ENCODE data around the gene KDM8. TPM values are rescaled to one million over a fixed set of nuclear protein-coding genes. Genes with fewer than 3 reads are reported as not detected.
A peak's percentile ranks its signal among the peaks of the same experiment; 100 is the strongest.

Gene KDM8
- polyA plus RNA-seq, 3 donors = 0.40 to 3.3 (median 1.5) TPM

- peaks cover 6 to 14% of the 10 kb centered on the region in 2 donors for H3K4me1 ChIP-seq (ENCODE audit: control insufficient read depth in 1 of 2, insufficient read depth in 2 of 2, low read length in 2 of 2)
- TF ChIP-seq, protein P1, sequence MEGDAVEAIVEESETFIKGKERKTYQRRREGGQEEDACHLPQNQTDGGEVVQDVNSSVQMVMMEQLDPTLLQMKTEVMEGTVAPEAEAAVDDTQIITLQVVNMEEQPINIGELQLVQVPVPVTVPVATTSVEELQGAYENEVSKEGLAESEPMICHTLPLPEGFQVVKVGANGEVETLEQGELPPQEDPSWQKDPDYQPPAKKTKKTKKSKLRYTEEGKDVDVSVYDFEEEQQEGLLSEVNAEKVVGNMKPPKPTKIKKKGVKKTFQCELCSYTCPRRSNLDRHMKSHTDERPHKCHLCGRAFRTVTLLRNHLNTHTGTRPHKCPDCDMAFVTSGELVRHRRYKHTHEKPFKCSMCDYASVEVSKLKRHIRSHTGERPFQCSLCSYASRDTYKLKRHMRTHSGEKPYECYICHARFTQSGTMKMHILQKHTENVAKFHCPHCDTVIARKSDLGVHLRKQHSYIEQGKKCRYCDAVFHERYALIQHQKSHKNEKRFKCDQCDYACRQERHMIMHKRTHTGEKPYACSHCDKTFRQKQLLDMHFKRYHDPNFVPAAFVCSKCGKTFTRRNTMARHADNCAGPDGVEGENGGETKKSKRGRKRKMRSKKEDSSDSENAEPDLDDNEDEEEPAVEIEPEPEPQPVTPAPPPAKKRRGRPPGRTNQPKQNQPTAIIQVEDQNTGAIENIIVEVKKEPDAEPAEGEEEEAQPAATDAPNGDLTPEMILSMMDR (IDR thresholded peaks at IDR 0.05) = no peak
- H3K79me2 ChIP-seq (ENCODE audit: insufficient read depth, low read length) = no peaks in the 10 kb centered on the region
- H3K4me3 ChIP-seq (replicated peaks in 1 of 3; ENCODE audit: low read depth in 2 of 3, low read length in 3 of 3) = no peak overlapping the region
- intact Hi-C loops (cut with micrococcal nuclease) = loop anchor here in 1 of 2 donors (5.0 kb wide), 1 partner anchor 198 kb away; no protein-coding TSS in a partner anchor
- no peaks in the 10 kb centered on the region for H4K20me1 ChIP-seq (ENCODE audit: insufficient read depth, low read length)
- no peaks in the 10 kb centered on the region for H3K36me3 ChIP-seq (replicated peaks in 1 of 2; ENCODE audit: control insufficient read depth in 1 of 2, insufficient read depth in 2 of 2, low read length in 2 of 2)
- H3K9me3 ChIP-seq (replicated peaks in 1 of 2; ENCODE audit: control insufficient read depth in 1 of 2, insufficient read depth in 1 of 2, low read length in 2 of 2) = peaks cover 4 to 5% of the 10 kb centered on the region in 2 donors
- no peak overlapping the region for H3K27ac ChIP-seq (ENCODE audit: low read depth in 1 of 2, low read length in 2 of 2)
- Mint-ChIP-seq H3K36me3 (no peaks in the 10 kb centered on the region), H3K4me1 (peaks cover 15% of the 10 kb centered on the region), H3K9me3 (peaks cover 3 to 9% (median 7%) of the 10 kb centered on the region in 7 donors), H3K27me3 (ENCODE audit: low read depth in 3 of 3) (peaks cover 2 to 13% (median 12%) of the 10 kb centered on the region in 3 donors), H3K27ac (peak overlapping the region in 1 of 7 donors; percentile 62), H3K4me3 (no peak overlapping the region)
- no peak overlapping the region for H2AFZ ChIP-seq (ENCODE audit: insufficient read depth, low read depth, low read length, poor library complexity, severe bottlenecking)
- WGBS (ENCODE audit: insufficient coverage) = no CpG with 5 or more reads among the region's 6 CpGs
- DNase-seq = no peak
- no peak overlapping the region for H3K9ac ChIP-seq (ENCODE audit: insufficient read depth, low read length, poor library complexity, severe bottlenecking)
- no peak overlapping the region for H3K4me2 ChIP-seq (replicated peaks; ENCODE audit: extremely low read depth, low read length, poor library complexity, severe bottlenecking)
- H3K27me3 ChIP-seq (ENCODE audit: control insufficient read depth in 2 of 2, insufficient read depth in 2 of 2, low read length in 2 of 2) = peaks cover 3% of the 10 kb centered on the region in 2 donors
Observed at GRCh38 chr16:27174798-27175197, 28.5 kb upstream of the KDM8 start.

- peaks cover 4 to 5% of the 10 kb centered on the region in 2 donors for H3K9me3 ChIP-seq (replicated peaks in 1 of 2; ENCODE audit: control insufficient read depth in 1 of 2, insufficient read depth in 1 of 2, low read length in 2 of 2)
- 100% methylated on average over 2 of the region's 8 CpGs for WGBS (ENCODE audit: insufficient coverage)
- peaks cover 3% of the 10 kb centered on the region in 2 donors for H3K27me3 ChIP-seq (ENCODE audit: control insufficient read depth in 2 of 2, insufficient read depth in 2 of 2, low read length in 2 of 2)
- no peak overlapping the region for H3K4me3 ChIP-seq (replicated peaks in 1 of 3; ENCODE audit: low read depth in 2 of 3, low read length in 3 of 3)
- Mint-ChIP-seq H3K9me3 (peaks cover 3 to 9% (median 7%) of the 10 kb centered on the region in 7 donors), H3K27me3 (ENCODE audit: low read depth in 3 of 3) (peaks cover 2 to 13% (median 12%) of the 10 kb centered on the region in 3 donors), H3K27ac (no peak overlapping the region), H3K4me1 (peaks cover 14% of the 10 kb centered on the region), H3K36me3 (no peaks in the 10 kb centered on the region), H3K4me3 (no peak overlapping the region)
- TF ChIP-seq, protein P1 (IDR thresholded peaks at IDR 0.05) = no peak
- no peak overlapping the region for H3K9ac ChIP-seq (ENCODE audit: insufficient read depth, low read length, poor library complexity, severe bottlenecking)
- no peak overlapping the region for H2AFZ ChIP-seq (ENCODE audit: insufficient read depth, low read depth, low read length, poor library complexity, severe bottlenecking)
- no peak overlapping the region for H3K27ac ChIP-seq (ENCODE audit: low read depth in 1 of 2, low read length in 2 of 2)
- no peak overlapping the region for H3K4me2 ChIP-seq (replicated peaks; ENCODE audit: extremely low read depth, low read length, poor library complexity, severe bottlenecking)
- H3K36me3 ChIP-seq (replicated peaks in 1 of 2; ENCODE audit: control insufficient read depth in 1 of 2, insufficient read depth in 2 of 2, low read length in 2 of 2) = no peaks in the 10 kb centered on the region
- intact Hi-C loops (cut with micrococcal nuclease) = loop anchor here in 1 of 2 donors (5.0 kb wide), 1 partner anchor 196 kb away; no protein-coding TSS in a partner anchor
- H3K79me2 ChIP-seq (ENCODE audit: insufficient read depth, low read length) = no peaks in the 10 kb centered on the region
- no peaks in the 10 kb centered on the region for H4K20me1 ChIP-seq (ENCODE audit: insufficient read depth, low read length)
- no peak for DNase-seq
- H3K4me1 ChIP-seq (ENCODE audit: control insufficient read depth in 1 of 2, insufficient read depth in 2 of 2, low read length in 2 of 2) = peaks cover 6 to 14% of the 10 kb centered on the region in 2 donors
Observed at GRCh38 chr16:27175888-27176287, 27.4 kb upstream of the KDM8 start.
